Measurements from ENCODE around the gene PRKN.

The PRKN gene

DNA sequence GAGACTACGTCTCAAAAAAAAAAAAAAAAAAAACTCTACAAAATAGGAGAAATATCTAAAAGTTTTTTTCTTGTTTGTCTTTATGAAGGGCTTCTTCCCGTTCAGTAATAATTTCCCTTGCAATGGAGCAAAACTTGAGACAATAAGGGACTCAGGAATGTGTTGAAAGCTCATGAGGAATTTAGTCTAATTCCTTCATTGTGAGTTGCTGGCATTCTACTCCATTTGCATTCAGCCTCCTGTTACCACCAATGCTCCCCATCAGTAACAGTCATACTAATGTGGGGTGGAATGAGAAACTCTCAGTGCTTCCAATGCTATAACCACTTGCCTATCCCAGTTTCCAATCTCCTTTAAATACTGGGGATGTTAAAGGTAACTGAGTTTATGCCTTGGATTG lies 877.0 kb downstream of the PRKN start:
- H3K9me3 ChIP-seq (ENCODE audit: low read length): no peaks in the 10 kb centered on the region
- no peaks in the 10 kb centered on the region for H4K20me1 ChIP-seq (ENCODE audit: insufficient read depth, low read length)
- TF ChIP-seq EZH2 (IDR thresholded peaks at IDR 0.05; ENCODE audit: borderline replicate concordance, low read length) (no peak), CTCF (IDR thresholded peaks at IDR 0.05; ENCODE audit: low read length) (no peak)
- no peaks in the 10 kb centered on the region for H3K4me1 ChIP-seq (ENCODE audit: insufficient read depth, low read length, severe bottlenecking)
- no peaks in the 10 kb centered on the region for H3K36me3 ChIP-seq (ENCODE audit: insufficient read depth, low read length)
- H3K9me2 ChIP-seq (ENCODE audit: low read depth, low read length): no peaks in the 10 kb centered on the region
- no peak overlapping the region for H3K9ac ChIP-seq (ENCODE audit: low read length)
- H3K4me2 ChIP-seq (ENCODE audit: low read length): no peak overlapping the region
- no peaks in the 10 kb centered on the region for H3F3A ChIP-seq (ENCODE audit: insufficient read depth, low read length)
- H3K27me3 ChIP-seq (ENCODE audit: insufficient read depth, low read length): no peaks in the 10 kb centered on the region
- H2AFZ ChIP-seq (ENCODE audit: low read length): no peak overlapping the region
- H3K4me3 ChIP-seq (ENCODE audit: low read depth, low read length, poor library complexity, severe bottlenecking): no peak overlapping the region
- no peaks in the 10 kb centered on the region for H3K79me2 ChIP-seq (ENCODE audit: insufficient read depth, low read length)
- no peak overlapping the region for H3K27ac ChIP-seq (ENCODE audit: low read depth, low read length, poor library complexity, severe bottlenecking)

- Histone ChIP-seq H3K9ac (ENCODE audit: low read length) (no peak overlapping the region), H3K36me3 (ENCODE audit: insufficient read depth, low read length) (no peaks in the 10 kb centered on the region), H3K27me3 (ENCODE audit: insufficient read depth, low read length) (no peaks in the 10 kb centered on the region), H3K9me3 (ENCODE audit: low read length) (no peaks in the 10 kb centered on the region), H3K27ac (ENCODE audit: low read depth, low read length, poor library complexity, severe bottlenecking) (no peak overlapping the region), H2AFZ (ENCODE audit: low read length) (no peak overlapping the region), H3K9me2 (ENCODE audit: low read depth, low read length) (no peaks in the 10 kb centered on the region), H3K79me2 (ENCODE audit: insufficient read depth, low read length) (no peaks in the 10 kb centered on the region), H3K4me1 (ENCODE audit: insufficient read depth, low read length, severe bottlenecking) (no peaks in the 10 kb centered on the region), H3K4me2 (ENCODE audit: low read length) (no peak overlapping the region), H4K20me1 (ENCODE audit: insufficient read depth, low read length) (no peaks in the 10 kb centered on the region), H3K4me3 (ENCODE audit: low read depth, low read length, poor library complexity, severe bottlenecking) (no peak overlapping the region), H3F3A (ENCODE audit: insufficient read depth, low read length) (no peaks in the 10 kb centered on the region)
- TF ChIP-seq CTCF (IDR thresholded peaks at IDR 0.05; ENCODE audit: low read length) (no peak), EZH2 (IDR thresholded peaks at IDR 0.05; ENCODE audit: borderline replicate concordance, low read length) (no peak)
These were observed 879.9 kb downstream of the PRKN start for GRCh38 chr6:161847628-161848027.

GRCh38 chr6:161844804-161845203 lies 882.8 kb downstream of the PRKN start:
- Histone ChIP-seq H3K9me2 (ENCODE audit: low read depth, low read length) (no peaks in the 10 kb centered on the region), H2AFZ (ENCODE audit: low read length) (no peak overlapping the region), H3K36me3 (ENCODE audit: insufficient read depth, low read length) (no peaks in the 10 kb centered on the region), H3K27ac (ENCODE audit: low read depth, low read length, poor library complexity, severe bottlenecking) (no peak overlapping the region), H3F3A (ENCODE audit: insufficient read depth, low read length) (no peaks in the 10 kb centered on the region), H3K9me3 (ENCODE audit: low read length) (no peaks in the 10 kb centered on the region), H3K4me1 (ENCODE audit: insufficient read depth, low read length, severe bottlenecking) (no peaks in the 10 kb centered on the region), H4K20me1 (ENCODE audit: insufficient read depth, low read length) (no peaks in the 10 kb centered on the region), H3K27me3 (ENCODE audit: insufficient read depth, low read length) (no peaks in the 10 kb centered on the region), H3K4me2 (ENCODE audit: low read length) (no peak overlapping the region), H3K9ac (ENCODE audit: low read length) (no peak overlapping the region), H3K4me3 (ENCODE audit: low read depth, low read length, poor library complexity, severe bottlenecking) (no peak overlapping the region), H3K79me2 (ENCODE audit: insufficient read depth, low read length) (no peaks in the 10 kb centered on the region)
- no peak for TF ChIP-seq CTCF (IDR thresholded peaks at IDR 0.05; ENCODE audit: low read length)
- TF ChIP-seq EZH2 (IDR thresholded peaks at IDR 0.05; ENCODE audit: borderline replicate concordance, low read length): no peak

All from OCI-LY1 (cell line).